Retinal pigment epithelial cell (primary cell): ENCODE data around the gene ABAT.

ENCODE experiments used
- DNase-seq: peaks from one replicate; pipeline ENCODE4 v3.0.0-alpha.2; 2010; ENCODE audit warnings: low read depth
- H3K4me3 ChIP-seq: 2 replicates; pipeline ENCODE4 v1.5.1; 2011; ENCODE audit warnings: mild to moderate bottlenecking, low read length, control low read depth, moderate library complexity
- TF ChIP-seq, protein P1 (sequence below): conservative IDR thresholded peaks from 2 replicates; pipeline ENCODE4 v1.5.1; 2011; ENCODE audit warnings: low read depth, low read length, control low read depth, inconsistent platforms

ABAT gene

DNA sequence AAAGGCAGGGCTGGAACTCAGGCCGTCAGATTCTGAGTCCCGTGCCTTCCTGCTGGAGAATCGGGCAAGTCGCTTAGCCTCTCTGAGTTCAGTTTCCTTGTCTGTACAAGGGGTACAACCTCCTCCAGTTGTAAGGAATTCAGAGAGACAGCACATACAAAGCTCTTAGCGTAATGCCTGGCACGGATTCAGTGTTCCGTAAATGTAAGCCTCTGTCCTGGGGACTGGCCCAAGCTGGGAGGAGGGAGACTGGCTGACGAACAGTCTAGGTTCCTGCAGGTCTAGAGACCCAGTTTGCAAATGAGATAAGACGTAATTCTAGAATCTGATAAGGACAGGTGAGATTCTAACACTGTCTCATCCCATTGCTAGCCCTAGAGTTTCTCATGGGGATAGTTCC lies 43.0 kb upstream of the ABAT start:
- TF ChIP-seq, protein P1, sequence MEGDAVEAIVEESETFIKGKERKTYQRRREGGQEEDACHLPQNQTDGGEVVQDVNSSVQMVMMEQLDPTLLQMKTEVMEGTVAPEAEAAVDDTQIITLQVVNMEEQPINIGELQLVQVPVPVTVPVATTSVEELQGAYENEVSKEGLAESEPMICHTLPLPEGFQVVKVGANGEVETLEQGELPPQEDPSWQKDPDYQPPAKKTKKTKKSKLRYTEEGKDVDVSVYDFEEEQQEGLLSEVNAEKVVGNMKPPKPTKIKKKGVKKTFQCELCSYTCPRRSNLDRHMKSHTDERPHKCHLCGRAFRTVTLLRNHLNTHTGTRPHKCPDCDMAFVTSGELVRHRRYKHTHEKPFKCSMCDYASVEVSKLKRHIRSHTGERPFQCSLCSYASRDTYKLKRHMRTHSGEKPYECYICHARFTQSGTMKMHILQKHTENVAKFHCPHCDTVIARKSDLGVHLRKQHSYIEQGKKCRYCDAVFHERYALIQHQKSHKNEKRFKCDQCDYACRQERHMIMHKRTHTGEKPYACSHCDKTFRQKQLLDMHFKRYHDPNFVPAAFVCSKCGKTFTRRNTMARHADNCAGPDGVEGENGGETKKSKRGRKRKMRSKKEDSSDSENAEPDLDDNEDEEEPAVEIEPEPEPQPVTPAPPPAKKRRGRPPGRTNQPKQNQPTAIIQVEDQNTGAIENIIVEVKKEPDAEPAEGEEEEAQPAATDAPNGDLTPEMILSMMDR = no peak
- no peak overlapping the region for H3K4me3 ChIP-seq
- DNase-seq = no peak

DNA sequence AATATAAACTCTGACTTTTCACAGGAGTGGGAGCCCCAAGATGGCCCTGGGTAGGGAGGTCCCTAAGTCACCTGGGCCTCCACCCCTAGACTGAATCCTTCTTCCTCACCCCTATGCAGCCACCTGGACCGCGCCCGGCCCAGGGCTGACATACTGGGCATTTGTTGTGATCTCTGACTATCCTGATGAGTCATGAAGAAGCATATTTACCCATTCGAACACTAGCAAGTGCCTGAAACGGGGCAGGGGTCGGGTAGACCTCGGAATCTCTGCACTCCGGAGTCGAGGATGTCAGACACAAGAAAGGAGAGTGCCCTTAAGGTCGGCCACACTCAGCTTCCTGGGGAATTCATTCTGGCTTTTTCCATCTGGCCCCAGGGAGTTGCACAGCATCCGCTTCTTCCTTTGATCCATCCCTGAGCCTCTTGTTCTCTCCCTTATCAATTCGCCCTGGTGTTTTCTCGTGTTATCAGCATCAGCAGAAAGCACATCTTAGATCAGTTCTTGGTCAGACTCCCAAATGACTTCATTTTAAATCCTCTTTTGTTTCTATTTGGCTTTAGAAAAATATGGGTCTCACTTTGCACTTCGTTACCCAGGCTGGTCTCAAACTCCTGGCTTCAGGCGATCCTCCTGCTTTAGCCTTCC lies 42.5 kb upstream of the ABAT start:
- DNase-seq = no peak
- no peak overlapping the region for H3K4me3 ChIP-seq
- TF ChIP-seq, protein P1 = no peak

DNA sequence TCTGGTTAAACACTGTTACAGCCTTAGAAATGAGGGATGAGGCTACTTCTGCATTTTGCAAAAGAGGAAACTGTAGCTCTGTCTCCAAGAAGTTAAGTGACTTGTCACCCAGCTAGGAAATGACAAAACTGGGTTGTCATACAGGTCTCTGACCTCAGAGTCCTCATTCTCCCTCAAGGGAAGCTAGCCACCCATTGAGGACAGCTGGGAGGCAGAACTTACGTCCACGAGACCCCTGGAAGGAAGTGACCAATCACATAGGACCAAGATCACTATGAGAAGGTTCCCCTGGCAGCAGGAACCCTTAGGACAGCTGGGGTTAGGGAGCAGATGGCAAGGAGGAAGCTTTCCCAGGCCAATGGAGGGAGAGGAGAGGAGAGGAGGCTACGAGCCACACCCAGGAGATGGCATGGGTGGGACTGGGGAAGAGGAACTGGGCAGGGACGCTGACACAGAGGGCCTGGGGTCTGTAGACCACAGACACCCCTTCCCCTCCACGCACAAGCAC lies 41.7 kb upstream of the ABAT start:
- no peak overlapping the region for H3K4me3 ChIP-seq
- TF ChIP-seq, protein P1 = no peak
- DNase-seq = no peak

DNA sequence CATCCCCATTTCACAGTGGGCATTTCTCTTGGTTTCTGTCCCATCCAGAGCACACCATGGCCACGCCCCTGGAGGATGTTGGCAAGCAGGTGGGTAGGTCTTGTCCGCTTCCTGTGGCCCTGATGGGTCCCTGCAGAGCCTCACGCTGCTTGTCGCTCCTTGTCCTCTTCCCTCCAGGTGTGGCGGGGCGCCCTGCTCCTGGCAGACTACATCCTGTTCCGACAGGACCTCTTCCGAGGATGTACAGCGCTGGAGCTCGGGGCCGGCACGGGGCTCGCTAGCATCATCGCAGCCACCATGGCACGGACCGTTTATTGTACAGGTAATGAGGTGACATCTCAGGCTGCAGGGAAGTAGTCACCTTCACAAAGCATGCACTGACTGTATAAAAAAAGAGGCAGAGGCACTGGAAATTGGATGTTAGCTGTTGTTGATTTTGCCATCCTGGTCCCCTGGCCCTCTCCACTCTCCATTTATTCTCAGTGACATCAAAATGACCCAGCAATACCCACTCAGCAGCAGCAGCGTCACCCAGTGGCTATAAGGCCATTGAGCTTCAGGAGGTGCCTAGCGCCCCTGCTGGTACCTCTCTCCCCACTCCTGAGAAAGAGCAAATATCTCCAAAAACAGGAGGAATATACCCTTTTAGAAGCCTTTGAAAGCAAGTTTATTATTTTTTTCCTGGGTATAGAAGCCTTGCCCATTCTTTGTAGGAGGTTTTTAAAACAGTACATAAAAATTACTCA lies 39.3 kb upstream of the ABAT start:
- H3K4me3 ChIP-seq = no peak overlapping the region
- TF ChIP-seq, protein P1 = peak; percentile 86
- no peak for DNase-seq

DNA sequence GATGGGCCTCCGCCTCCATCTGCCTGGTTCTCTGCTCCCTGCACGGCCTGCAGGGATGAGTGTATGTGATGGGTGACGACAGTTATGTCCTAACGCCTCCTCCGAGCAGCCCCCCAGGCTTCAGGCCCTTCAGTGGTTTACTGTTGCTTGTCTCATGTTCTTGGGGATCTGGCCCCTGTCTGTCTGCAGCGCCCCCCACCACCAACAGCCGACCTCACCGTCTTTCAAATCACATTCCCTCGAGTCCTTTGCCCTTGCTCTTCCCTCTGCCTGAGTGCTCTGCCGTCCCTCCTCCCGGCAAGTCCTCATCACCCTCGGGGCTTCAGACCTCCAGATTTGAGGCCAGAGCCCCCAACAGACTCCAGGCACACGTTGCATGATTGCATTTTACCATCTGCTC lies 34.7 kb upstream of the ABAT start:
- no peak overlapping the region for H3K4me3 ChIP-seq
- TF ChIP-seq, protein P1 = no peak
- no peak for DNase-seq

DNA sequence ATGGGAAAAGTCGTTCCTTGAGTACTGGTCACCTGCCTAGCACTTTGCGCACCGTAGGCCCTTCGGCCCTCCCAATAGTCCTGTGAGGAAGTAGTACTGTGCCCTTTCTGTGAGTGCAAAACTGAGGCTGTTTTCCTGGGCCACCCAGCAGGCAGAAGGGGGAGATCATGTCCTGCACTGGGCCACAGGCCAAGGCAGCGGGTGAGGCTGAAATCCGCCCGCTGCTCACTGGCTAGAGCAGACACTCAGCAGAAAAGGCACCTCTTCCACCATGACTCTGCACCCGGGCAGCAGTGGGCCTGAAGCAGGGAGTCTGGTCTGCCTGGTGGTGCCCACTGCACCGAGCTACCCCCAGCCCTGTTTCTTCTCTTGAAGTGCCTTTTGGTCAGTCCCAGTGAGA lies 32.7 kb upstream of the ABAT start:
- TF ChIP-seq, protein P1 = no peak
- no peak overlapping the region for H3K4me3 ChIP-seq
- DNase-seq = no peak

DNA sequence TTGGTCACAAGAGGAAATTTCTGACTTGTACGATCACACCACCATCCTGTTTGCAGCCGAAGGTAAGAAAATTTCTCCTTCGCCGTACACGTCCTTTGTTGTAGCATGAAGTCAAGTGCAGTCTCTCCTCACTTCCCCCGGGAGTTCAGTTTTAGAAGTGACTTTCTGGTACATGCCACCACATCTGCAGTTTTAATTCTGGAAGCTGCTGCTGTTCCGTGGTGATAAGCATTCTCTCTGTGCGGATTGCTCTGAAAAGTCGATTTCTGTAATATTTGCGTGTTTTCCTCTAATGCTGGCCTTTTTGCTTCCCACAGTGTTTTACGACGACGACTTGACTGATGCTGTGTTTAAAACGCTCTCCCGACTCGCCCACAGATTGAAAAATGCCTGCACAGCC lies 32.3 kb upstream of the ABAT start:
- no peak for DNase-seq
- H3K4me3 ChIP-seq = no peak overlapping the region
- TF ChIP-seq, protein P1 = no peak
